SK-N-SH treated with all-trans-retinoic acid at 6 μM for 48 hours (cell line): ENCODE measurements around the gene EXD2.

Experiments used
- ATAC-seq: fragments of 200-7000 bp; cut with Tn5 transposase; 3 replicates; pipeline ENCODE4 v1.9.1; 2020; ENCODE audit warnings: mild to moderate bottlenecking, moderate library complexity
- ARNTL ChIP-seq: fragments of 450-650 bp; formaldehyde crosslinking; IDR thresholded peaks from 2 replicates; pipeline ENCODE4 v1.5.0; 2020; ENCODE audit warnings: low read depth, mild to moderate bottlenecking, moderate library complexity, borderline replicate concordance
- BACH2 ChIP-seq: fragments of 250-450 bp; sonication (Bioruptor Pico); IDR thresholded peaks from 2 replicates; pipeline ENCODE4 v1.9.0; 2021; ENCODE audit warnings: mild to moderate bottlenecking, borderline replicate concordance
- CSDC2 ChIP-seq: fragments of 250-450 bp; sonication (Bioruptor Pico); IDR thresholded peaks from 2 replicates; pipeline ENCODE4 v1.5.0; 2020; ENCODE audit warnings: mild to moderate bottlenecking, moderate library complexity
- ESRRG ChIP-seq: fragments of 250-450 bp; sonication (Bioruptor Pico); IDR thresholded peaks from 2 replicates; pipeline ENCODE4 v1.6.1; 2021; ENCODE audit warnings: mild to moderate bottlenecking
- GLIS3 ChIP-seq: fragments of 250-450 bp; sonication (Bioruptor Pico); IDR thresholded peaks from 2 replicates; pipeline ENCODE4 v1.5.0; 2020; ENCODE audit warnings: mild to moderate bottlenecking, moderate library complexity
- ISL1 ChIP-seq: fragments of 250-450 bp; sonication (Bioruptor Pico); IDR thresholded peaks from 2 replicates; pipeline ENCODE4 v2.1.2; 2022; ENCODE audit warnings: mild to moderate bottlenecking, moderate library complexity
- OSR1 ChIP-seq: fragments of 250-450 bp; sonication (Bioruptor Pico); IDR thresholded peaks from 2 replicates; pipeline ENCODE4 v1.8.0; 2022; ENCODE audit warnings: moderate library complexity, mild to moderate bottlenecking, inconsistent platforms
- PPARA ChIP-seq: fragments of 250-450 bp; sonication (Bioruptor Pico); IDR thresholded peaks from 2 replicates; pipeline ENCODE4 v1.5.0; 2020; ENCODE audit warnings: mild to moderate bottlenecking, borderline replicate concordance
- RARB ChIP-seq: fragments of 250-450 bp; sonication (Bioruptor Pico); IDR thresholded peaks from 2 replicates; pipeline ENCODE4 v1.8.0; 2021; ENCODE audit warnings: mild to moderate bottlenecking, moderate library complexity
- SNAI2 ChIP-seq: fragments of 250-450 bp; sonication (Bioruptor Pico); IDR thresholded peaks from 2 replicates; pipeline ENCODE4 v1.5.0; 2020; ENCODE audit warnings: mild to moderate bottlenecking, moderate library complexity
- TCF4 ChIP-seq: fragments of 250-450 bp; sonication (Bioruptor Pico); IDR thresholded peaks from 2 replicates; pipeline ENCODE4 v1.8.0; 2021; ENCODE audit warnings: mild to moderate bottlenecking, moderate library complexity, borderline replicate concordance
- TOX ChIP-seq: fragments of 250-450 bp; sonication (Bioruptor Pico); IDR thresholded peaks from 2 replicates; pipeline ENCODE4 v1.8.0; 2021; ENCODE audit warnings: mild to moderate bottlenecking, moderate library complexity, borderline replicate concordance
- ZC3H10 ChIP-seq: fragments of 250-450 bp; sonication (Bioruptor Pico); IDR thresholded peaks from 2 replicates; pipeline ENCODE4 v1.5.1; 2021; ENCODE audit warnings: mild to moderate bottlenecking, moderate library complexity
- ZFP3 ChIP-seq: fragments of 250-450 bp; sonication (Bioruptor Pico); IDR thresholded peaks from 2 replicates; pipeline ENCODE4 v1.5.0; 2020; ENCODE audit warnings: mild to moderate bottlenecking, moderate library complexity
- ZFP30 ChIP-seq: fragments of 450-650 bp; formaldehyde crosslinking; IDR thresholded peaks from 2 replicates; pipeline ENCODE4 v1.5.0; 2022; ENCODE audit warnings: mild to moderate bottlenecking, moderate library complexity
- ZNF565 ChIP-seq: fragments of 450-650 bp; formaldehyde crosslinking; conservative IDR thresholded peaks from 2 replicates; pipeline ENCODE4 v1.5.0; 2020; ENCODE audit warnings: low read depth, mild to moderate bottlenecking, moderate library complexity
- ZNF70 ChIP-seq: fragments of 450-650 bp; formaldehyde crosslinking; IDR thresholded peaks from 2 replicates; pipeline ENCODE4 v1.5.0; 2020; ENCODE audit warnings: mild to moderate bottlenecking, moderate library complexity
- ZNF8 ChIP-seq: fragments of 450-650 bp; formaldehyde crosslinking; IDR thresholded peaks from 2 replicates; pipeline ENCODE4 v1.5.0; 2020; ENCODE audit warnings: mild to moderate bottlenecking, moderate library complexity
- TF ChIP-seq, protein P1 (sequence below): fragments of 250-450 bp; sonication (Bioruptor Pico); IDR thresholded peaks from 2 replicates; pipeline ENCODE4 v1.5.1; 2020; ENCODE audit warnings: low read depth, mild to moderate bottlenecking, moderate library complexity
- TF ChIP-seq, protein P2 (sequence below): fragments of 250-450 bp; sonication (Bioruptor Pico); IDR thresholded peaks from 2 replicates; pipeline ENCODE4 v1.8.0; 2020; ENCODE audit warnings: mild to moderate bottlenecking, moderate library complexity, borderline replicate concordance
- TF ChIP-seq, protein P3 (sequence below): fragments of 250-450 bp; sonication (Bioruptor Pico); IDR thresholded peaks from 2 replicates; pipeline ENCODE4 v1.5.0; 2020; ENCODE audit warnings: mild to moderate bottlenecking, moderate library complexity
- TF ChIP-seq, protein P4 (sequence below): fragments of 250-450 bp; sonication (Bioruptor Pico); IDR thresholded peaks from 2 replicates; pipeline ENCODE4 v1.8.0; 2021; ENCODE audit warnings: low read depth, mild to moderate bottlenecking, moderate library complexity, borderline replicate concordance

EXD2 gene

DNA sequence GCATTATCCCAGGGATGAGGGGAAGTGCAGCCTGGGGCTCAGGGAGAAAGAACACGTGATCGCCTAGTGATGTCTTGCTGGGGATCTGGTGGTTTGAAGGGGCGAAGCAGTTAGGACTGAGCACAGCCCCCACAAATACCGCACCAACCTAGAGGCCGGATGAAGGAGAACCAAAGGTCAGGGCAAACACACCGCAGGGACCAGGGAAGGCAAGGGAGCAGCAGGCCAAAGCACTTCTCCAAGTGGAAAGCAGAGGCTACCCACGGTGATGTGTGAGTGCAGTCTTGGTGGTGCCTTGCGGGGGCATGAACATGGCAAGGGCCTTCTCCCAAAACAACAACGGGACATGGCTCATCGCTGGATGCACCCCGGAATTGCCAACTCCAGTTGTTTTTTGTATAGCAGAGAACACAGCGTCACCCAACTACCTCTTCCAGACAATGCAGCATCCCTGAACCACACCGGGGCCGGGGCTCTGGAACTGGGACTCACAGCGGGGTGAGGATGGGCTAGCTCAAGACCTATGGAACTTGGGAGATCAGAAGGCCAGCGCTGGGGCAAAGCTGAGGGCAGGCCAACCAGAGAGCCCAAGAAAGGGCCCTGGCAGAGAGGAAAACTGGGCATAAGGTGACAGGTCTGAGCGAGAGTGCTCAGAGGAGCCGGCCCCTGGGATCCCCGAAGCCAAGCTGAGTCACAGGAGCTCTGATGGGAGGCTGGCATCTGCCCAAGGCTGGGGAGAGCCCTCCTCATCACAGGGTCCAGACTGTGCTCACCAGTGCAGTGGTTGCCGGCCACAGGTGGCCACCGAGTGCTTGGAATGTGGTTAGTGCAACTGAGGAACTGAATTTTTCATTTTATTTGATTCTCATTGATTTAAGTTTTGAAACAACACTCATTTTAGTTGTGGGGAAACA, 79.8 kb downstream of the EXD2 start:
- peak; percentile 82 for ATAC-seq
- TF ChIP-seq ISL1 (CRISPR knock-in tag), result no peak
- TF ChIP-seq ZFP30 (CRISPR knock-in tag), result no peak
- no peak for TF ChIP-seq ZNF565
- TF ChIP-seq TOX (CRISPR knock-in tag), result no peak
- TF ChIP-seq RARB (CRISPR knock-in tag), result no peak
- TF ChIP-seq, protein P1, sequence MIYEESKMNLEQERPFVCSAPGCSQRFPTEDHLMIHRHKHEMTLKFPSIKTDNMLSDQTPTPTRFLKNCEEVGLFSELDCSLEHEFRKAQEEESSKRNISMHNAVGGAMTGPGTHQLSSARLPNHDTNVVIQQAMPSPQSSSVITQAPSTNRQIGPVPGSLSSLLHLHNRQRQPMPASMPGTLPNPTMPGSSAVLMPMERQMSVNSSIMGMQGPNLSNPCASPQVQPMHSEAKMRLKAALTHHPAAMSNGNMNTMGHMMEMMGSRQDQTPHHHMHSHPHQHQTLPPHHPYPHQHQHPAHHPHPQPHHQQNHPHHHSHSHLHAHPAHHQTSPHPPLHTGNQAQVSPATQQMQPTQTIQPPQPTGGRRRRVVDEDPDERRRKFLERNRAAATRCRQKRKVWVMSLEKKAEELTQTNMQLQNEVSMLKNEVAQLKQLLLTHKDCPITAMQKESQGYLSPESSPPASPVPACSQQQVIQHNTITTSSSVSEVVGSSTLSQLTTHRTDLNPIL (CRISPR knock-in tag), result no peak
- no peak for TF ChIP-seq PPARA (CRISPR knock-in tag)
- TF ChIP-seq OSR1 (CRISPR knock-in tag), result no peak
- TF ChIP-seq ARNTL (CRISPR knock-in tag), result no peak
- TF ChIP-seq ZNF70, result no peak
- no peak for TF ChIP-seq ZC3H10 (CRISPR knock-in tag)
- no peak for TF ChIP-seq ZFP3 (CRISPR knock-in tag)
- no peak for TF ChIP-seq CSDC2
- TF ChIP-seq, protein P2, sequence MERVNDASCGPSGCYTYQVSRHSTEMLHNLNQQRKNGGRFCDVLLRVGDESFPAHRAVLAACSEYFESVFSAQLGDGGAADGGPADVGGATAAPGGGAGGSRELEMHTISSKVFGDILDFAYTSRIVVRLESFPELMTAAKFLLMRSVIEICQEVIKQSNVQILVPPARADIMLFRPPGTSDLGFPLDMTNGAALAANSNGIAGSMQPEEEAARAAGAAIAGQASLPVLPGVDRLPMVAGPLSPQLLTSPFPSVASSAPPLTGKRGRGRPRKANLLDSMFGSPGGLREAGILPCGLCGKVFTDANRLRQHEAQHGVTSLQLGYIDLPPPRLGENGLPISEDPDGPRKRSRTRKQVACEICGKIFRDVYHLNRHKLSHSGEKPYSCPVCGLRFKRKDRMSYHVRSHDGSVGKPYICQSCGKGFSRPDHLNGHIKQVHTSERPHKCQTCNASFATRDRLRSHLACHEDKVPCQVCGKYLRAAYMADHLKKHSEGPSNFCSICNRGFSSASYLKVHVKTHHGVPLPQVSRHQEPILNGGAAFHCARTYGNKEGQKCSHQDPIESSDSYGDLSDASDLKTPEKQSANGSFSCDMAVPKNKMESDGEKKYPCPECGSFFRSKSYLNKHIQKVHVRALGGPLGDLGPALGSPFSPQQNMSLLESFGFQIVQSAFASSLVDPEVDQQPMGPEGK (CRISPR knock-in tag), result no peak
- no peak for TF ChIP-seq SNAI2 (CRISPR knock-in tag)
- TF ChIP-seq, protein P3, sequence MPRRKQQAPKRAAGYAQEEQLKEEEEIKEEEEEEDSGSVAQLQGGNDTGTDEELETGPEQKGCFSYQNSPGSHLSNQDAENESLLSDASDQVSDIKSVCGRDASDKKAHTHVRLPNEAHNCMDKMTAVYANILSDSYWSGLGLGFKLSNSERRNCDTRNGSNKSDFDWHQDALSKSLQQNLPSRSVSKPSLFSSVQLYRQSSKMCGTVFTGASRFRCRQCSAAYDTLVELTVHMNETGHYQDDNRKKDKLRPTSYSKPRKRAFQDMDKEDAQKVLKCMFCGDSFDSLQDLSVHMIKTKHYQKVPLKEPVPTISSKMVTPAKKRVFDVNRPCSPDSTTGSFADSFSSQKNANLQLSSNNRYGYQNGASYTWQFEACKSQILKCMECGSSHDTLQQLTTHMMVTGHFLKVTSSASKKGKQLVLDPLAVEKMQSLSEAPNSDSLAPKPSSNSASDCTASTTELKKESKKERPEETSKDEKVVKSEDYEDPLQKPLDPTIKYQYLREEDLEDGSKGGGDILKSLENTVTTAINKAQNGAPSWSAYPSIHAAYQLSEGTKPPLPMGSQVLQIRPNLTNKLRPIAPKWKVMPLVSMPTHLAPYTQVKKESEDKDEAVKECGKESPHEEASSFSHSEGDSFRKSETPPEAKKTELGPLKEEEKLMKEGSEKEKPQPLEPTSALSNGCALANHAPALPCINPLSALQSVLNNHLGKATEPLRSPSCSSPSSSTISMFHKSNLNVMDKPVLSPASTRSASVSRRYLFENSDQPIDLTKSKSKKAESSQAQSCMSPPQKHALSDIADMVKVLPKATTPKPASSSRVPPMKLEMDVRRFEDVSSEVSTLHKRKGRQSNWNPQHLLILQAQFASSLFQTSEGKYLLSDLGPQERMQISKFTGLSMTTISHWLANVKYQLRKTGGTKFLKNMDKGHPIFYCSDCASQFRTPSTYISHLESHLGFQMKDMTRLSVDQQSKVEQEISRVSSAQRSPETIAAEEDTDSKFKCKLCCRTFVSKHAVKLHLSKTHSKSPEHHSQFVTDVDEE (CRISPR knock-in tag), result no peak
- no peak for TF ChIP-seq TCF4
- TF ChIP-seq ESRRG, result no peak
- TF ChIP-seq GLIS3, result no peak

DNA sequence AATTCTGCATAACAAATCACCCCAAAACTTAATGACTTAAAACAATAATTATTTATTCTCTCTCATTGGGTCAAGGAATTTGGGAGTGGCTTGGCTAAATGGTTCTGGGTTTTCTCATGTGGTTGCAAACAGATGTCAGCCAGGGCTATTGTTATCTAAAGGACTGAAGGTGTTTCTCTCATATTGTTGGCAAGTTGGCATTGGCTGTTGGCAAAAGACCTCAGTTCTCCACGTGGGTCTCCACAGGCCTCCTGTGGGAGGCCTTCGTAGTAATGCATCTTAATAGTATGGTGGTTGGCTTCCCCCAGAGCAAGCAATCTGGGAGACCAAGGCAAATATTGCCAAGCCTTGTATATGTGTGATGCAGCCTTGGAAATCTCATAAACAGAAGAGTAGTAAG, 83.0 kb downstream of the EXD2 start:
- no peak for ATAC-seq
- TF ChIP-seq ZFP3 (CRISPR knock-in tag), result no peak
- TF ChIP-seq, protein P4, sequence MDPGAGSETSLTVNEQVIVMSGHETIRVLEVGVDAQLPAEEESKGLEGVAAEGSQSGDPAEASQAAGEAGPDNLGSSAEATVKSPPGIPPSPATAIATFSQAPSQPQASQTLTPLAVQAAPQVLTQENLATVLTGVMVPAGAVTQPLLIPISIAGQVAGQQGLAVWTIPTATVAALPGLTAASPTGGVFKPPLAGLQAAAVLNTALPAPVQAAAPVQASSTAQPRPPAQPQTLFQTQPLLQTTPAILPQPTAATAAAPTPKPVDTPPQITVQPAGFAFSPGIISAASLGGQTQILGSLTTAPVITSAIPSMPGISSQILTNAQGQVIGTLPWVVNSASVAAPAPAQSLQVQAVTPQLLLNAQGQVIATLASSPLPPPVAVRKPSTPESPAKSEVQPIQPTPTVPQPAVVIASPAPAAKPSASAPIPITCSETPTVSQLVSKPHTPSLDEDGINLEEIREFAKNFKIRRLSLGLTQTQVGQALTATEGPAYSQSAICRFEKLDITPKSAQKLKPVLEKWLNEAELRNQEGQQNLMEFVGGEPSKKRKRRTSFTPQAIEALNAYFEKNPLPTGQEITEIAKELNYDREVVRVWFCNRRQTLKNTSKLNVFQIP (CRISPR knock-in tag), result no peak
- no peak for TF ChIP-seq ZFP30 (CRISPR knock-in tag)
- TF ChIP-seq GLIS3, result no peak
- no peak for TF ChIP-seq ZNF8 (CRISPR knock-in tag)
- TF ChIP-seq, protein P1 (CRISPR knock-in tag), result no peak

DNA sequence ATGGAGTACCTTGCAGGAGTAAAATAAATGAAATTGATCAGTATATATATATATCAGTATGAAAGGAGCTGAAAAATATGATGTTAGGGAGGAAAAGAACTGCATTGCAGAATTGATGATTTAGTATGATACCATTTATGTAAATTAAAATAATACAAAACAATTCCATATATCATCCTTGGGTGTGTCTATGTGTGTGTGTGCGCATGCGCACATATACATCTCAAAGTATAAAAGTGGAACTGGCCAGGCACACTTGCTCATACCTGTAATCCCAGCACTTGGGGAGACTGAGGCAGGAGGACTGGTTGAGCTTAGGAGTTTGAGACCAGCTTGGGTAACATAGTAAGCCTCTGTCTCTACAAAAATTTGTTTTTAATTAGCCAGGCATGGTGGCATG, 84.0 kb downstream of the EXD2 start:
- no peak for ATAC-seq
- TF ChIP-seq, protein P3 (CRISPR knock-in tag), result no peak
- TF ChIP-seq SNAI2 (CRISPR knock-in tag) (no peak), ISL1 (CRISPR knock-in tag) (no peak), CSDC2 (no peak), RARB (CRISPR knock-in tag) (no peak), ZFP3 (CRISPR knock-in tag) (no peak), ZNF565 (no peak), ARNTL (CRISPR knock-in tag) (no peak), ZNF8 (CRISPR knock-in tag) (no peak), PPARA (CRISPR knock-in tag) (no peak), TOX (CRISPR knock-in tag) (no peak), BACH2 (CRISPR knock-in tag) (no peak)
- TF ChIP-seq, protein P2 (CRISPR knock-in tag), result no peak
